Measurements from ENCODE around the gene SLC25A42. TPM values are rescaled to one million over a fixed set of nuclear protein-coding genes. Genes with fewer than 3 reads are reported as not detected.

Gene SLC25A42
- total and polyA plus RNA-seq, 2 of the 13 experiments (the other 11 are each of a cell fraction or from before 2014, with no cell fraction given), result 12.8 to 18.3 TPM

DNA sequence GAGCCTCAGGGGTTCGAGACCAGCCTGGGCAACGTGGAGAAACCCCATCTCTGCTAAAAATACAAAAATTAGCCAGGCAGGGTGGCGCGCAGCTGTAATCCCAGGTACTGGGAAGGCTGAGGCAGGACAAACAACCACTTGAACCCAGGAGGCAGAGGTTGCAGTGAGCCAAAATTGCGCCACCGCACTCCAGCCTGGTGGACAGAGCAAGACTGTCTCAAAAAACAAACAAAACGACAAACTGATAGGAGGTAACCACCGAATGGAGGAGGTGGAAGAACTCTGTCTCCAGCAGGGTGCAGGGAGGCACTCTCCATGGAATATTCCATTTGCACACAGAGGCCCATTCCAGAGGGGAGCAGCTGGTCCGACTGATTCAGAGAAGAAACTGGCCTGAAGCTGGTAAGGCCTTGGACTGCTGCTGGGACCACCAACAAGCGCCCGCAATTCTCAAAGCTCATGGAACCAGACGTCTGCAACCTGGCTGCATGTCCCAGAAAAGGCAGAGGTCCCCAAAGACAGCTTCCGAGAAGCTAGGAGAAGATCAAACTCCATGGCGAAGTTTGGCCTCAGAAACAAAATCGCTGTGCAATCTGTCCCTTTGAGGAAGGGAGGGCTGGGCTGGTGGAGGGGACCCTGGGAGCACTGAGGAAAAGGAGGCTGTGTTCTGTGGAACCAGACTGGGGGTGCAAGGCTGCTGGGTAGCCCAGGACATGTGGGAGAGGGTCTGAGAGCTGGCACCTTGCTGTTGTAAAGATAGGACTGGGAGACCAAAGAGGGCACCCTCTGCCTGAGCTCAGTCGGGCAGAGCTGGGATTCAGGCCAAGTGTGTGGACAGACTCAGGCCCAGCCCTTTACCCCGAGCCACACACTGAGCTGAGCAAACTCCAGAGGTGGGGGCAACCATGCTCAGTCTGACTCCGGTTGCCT lies 35.2 kb downstream of the SLC25A42 start (continued):
- TF ChIP-seq, protein P1, sequence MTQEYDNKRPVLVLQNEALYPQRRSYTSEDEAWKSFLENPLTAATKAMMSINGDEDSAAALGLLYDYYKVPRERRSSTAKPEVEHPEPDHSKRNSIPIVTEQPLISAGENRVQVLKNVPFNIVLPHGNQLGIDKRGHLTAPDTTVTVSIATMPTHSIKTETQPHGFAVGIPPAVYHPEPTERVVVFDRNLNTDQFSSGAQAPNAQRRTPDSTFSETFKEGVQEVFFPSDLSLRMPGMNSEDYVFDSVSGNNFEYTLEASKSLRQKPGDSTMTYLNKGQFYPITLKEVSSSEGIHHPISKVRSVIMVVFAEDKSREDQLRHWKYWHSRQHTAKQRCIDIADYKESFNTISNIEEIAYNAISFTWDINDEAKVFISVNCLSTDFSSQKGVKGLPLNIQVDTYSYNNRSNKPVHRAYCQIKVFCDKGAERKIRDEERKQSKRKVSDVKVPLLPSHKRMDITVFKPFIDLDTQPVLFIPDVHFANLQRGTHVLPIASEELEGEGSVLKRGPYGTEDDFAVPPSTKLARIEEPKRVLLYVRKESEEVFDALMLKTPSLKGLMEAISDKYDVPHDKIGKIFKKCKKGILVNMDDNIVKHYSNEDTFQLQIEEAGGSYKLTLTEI (CRISPR knock-in tag; conservative IDR thresholded peaks at IDR 0.05), result no peak
- TF ChIP-seq RAD51 (IDR thresholded peaks at IDR 0.05; ENCODE audit: borderline replicate concordance) (no peak), TBL1XR1 (IDR thresholded peaks at IDR 0.05; ENCODE audit: borderline replicate concordance, low read length, partially characterized antibody) (peak; percentile 17), CENPT (CRISPR knock-in tag; IDR thresholded peaks at IDR 0.05; ENCODE audit: low read depth) (no peak), KLF15 (CRISPR knock-in tag; IDR thresholded peaks at IDR 0.05; ENCODE audit: borderline replicate concordance) (no peak), TMF1 (CRISPR knock-in tag; IDR thresholded peaks at IDR 0.05; ENCODE audit: low read depth) (no peak), ZNF180 (CRISPR knock-in tag; IDR thresholded peaks at IDR 0.05; ENCODE audit: borderline replicate concordance, low read depth) (no peak), ZSCAN9 (CRISPR knock-in tag; IDR thresholded peaks at IDR 0.05; ENCODE audit: borderline replicate concordance) (peak; percentile 81; the same call in 1 of the 2 replicates), ZNF343 (CRISPR knock-in tag; IDR thresholded peaks at IDR 0.05) (no peak), WIZ (CRISPR knock-in tag; IDR thresholded peaks at IDR 0.05) (0 out of 2 replicates have a peak, but pooled peaks have one; percentile 74), ZMYM3 (CRISPR knock-in tag; IDR thresholded peaks at IDR 0.05) (peak; percentile 87; the same call in 1 of the 2 replicates), FOXK1 (CRISPR knock-in tag; IDR thresholded peaks at IDR 0.05; ENCODE audit: borderline replicate concordance, low read depth) (0 out of 2 replicates have a peak, but pooled peaks have one; percentile 63), MED1 (CRISPR knock-in tag; IDR thresholded peaks at IDR 0.05) (peak; percentile 87), SCMH1 (CRISPR knock-in tag; IDR thresholded peaks at IDR 0.05; ENCODE audit: borderline replicate concordance) (no peak), MEIS1 (CRISPR knock-in tag; IDR thresholded peaks at IDR 0.05; ENCODE audit: borderline replicate concordance) (peak; percentile 70; the same call in 1 of the 2 replicates), PHF21A (CRISPR knock-in tag; IDR thresholded peaks at IDR 0.05) (peak; percentile 79), MBNL3 (CRISPR knock-in tag; conservative IDR thresholded peaks at IDR 0.05) (no peak), ZNF644 (CRISPR knock-in tag; IDR thresholded peaks at IDR 0.05; ENCODE audit: low read depth) (peak; percentile 50), SRSF9 (IDR thresholded peaks at IDR 0.05; ENCODE audit: borderline replicate concordance, insufficient read depth, low read depth, low read length, poor library complexity, severe bottlenecking) (no peak)
- TF ChIP-seq, protein P2, sequence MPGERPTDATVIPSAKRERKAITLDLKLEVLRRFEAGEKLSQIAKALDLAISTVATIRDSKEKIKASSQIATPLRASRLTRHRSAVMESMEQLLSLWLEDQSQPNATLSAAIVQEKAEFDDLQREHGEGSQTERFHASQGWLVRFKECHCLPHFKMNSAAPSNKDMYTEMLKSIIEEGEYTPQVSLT (CRISPR knock-in tag; IDR thresholded peaks at IDR 0.05; ENCODE audit: borderline replicate concordance, low read depth), result no peak
- TF ChIP-seq, protein P3, sequence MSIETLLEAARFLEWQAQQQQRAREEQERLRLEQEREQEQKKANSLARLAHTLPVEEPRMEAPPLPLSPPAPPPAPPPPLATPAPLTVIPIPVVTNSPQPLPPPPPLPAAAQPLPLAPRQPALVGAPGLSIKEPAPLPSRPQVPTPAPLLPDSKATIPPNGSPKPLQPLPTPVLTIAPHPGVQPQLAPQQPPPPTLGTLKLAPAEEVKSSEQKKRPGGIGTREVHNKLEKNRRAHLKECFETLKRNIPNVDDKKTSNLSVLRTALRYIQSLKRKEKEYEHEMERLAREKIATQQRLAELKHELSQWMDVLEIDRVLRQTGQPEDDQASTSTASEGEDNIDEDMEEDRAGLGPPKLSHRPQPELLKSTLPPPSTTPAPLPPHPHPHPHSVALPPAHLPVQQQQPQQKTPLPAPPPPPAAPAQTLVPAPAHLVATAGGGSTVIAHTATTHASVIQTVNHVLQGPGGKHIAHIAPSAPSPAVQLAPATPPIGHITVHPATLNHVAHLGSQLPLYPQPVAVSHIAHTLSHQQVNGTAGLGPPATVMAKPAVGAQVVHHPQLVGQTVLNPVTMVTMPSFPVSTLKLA (IDR thresholded peaks at IDR 0.05), result no peak
- TF ChIP-seq, protein P4, sequence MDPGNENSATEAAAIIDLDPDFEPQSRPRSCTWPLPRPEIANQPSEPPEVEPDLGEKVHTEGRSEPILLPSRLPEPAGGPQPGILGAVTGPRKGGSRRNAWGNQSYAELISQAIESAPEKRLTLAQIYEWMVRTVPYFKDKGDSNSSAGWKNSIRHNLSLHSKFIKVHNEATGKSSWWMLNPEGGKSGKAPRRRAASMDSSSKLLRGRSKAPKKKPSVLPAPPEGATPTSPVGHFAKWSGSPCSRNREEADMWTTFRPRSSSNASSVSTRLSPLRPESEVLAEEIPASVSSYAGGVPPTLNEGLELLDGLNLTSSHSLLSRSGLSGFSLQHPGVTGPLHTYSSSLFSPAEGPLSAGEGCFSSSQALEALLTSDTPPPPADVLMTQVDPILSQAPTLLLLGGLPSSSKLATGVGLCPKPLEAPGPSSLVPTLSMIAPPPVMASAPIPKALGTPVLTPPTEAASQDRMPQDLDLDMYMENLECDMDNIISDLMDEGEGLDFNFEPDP (CRISPR knock-in tag; conservative IDR thresholded peaks at IDR 0.05), result no peak
- TF ChIP-seq, protein P5, sequence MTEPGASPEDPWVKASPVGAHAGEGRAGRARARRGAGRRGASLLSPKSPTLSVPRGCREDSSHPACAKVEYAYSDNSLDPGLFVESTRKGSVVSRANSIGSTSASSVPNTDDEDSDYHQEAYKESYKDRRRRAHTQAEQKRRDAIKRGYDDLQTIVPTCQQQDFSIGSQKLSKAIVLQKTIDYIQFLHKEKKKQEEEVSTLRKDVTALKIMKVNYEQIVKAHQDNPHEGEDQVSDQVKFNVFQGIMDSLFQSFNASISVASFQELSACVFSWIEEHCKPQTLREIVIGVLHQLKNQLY (CRISPR knock-in tag; IDR thresholded peaks at IDR 0.05), result peak; percentile 76

Data from HepG2 (cell line).